Lower leg skin (tissue), 4 donors: Measurements from ENCODE around the gene NCS1. TPM values are rescaled to one million over a fixed set of nuclear protein-coding genes. Genes with fewer than 3 reads are reported as not detected.

Source experiments
- DNase-seq, 2 donors: peaks; one replicate each; pipeline ENCODE4 v3.0.0-alpha.2; 2019; ENCODE audit warnings: low spot score in 2 of 2
- H3K4me3 ChIP-seq: fragments of 200-600 bp; sonication (generic); 2 replicates; pipeline ENCODE4 v1.5.1; 2017; ENCODE audit warnings: mild to moderate bottlenecking, low read depth; ENCODE audit not compliant: poor library complexity, severe bottlenecking
- POLR2A ChIP-seq, 2 donors: fragments of 450-650 bp; IDR thresholded peaks; one replicate each; pipeline ENCODE4 v1.6.1; 2016 to 2017; ENCODE audit warnings: antibody characterized with exemption in 2 of 2, mild to moderate bottlenecking in 1 of 2, moderate library complexity in 1 of 2
- WGBS, 2 donors: methylation state at CpG; one replicate each; pipeline ENCODE4 v1.1.5; 2018; 5-methylcytosine and 5-hydroxymethylcytosine counted together
- intact Hi-C: fragments of 100-400 bp; cut with DNase I; formaldehyde crosslinking; loops from one replicate; pipeline ENCODE4 v1.15.0; 2023; ENCODE audit warnings: low total_unique reads
- total RNA-seq, 4 donors: library from RNA; depleted of rRNA; stranded (reverse); fragments of >200 nt; gene quantifications; one replicate each; pipeline ENCODE4 v1.1.0, GENCODE V29; 2016
- TF ChIP-seq, protein P1 (sequence below), 3 donors: fragments of 450-650 bp; IDR thresholded peaks; one replicate each; pipeline ENCODE4 v1.5.1; 2016; ENCODE audit warnings: antibody characterized with exemption in 3 of 3, mild to moderate bottlenecking in 3 of 3, moderate library complexity in 2 of 3

NCS1 gene
- total RNA-seq, 4 donors from 2014 or later: 14.4 to 25.2 (median 20.7) TPM

- WGBS, 2 donors: 88 to 97% methylated on average over 3 of the region's 3 CpGs
- no peak for DNase-seq
- TF ChIP-seq, protein P1, sequence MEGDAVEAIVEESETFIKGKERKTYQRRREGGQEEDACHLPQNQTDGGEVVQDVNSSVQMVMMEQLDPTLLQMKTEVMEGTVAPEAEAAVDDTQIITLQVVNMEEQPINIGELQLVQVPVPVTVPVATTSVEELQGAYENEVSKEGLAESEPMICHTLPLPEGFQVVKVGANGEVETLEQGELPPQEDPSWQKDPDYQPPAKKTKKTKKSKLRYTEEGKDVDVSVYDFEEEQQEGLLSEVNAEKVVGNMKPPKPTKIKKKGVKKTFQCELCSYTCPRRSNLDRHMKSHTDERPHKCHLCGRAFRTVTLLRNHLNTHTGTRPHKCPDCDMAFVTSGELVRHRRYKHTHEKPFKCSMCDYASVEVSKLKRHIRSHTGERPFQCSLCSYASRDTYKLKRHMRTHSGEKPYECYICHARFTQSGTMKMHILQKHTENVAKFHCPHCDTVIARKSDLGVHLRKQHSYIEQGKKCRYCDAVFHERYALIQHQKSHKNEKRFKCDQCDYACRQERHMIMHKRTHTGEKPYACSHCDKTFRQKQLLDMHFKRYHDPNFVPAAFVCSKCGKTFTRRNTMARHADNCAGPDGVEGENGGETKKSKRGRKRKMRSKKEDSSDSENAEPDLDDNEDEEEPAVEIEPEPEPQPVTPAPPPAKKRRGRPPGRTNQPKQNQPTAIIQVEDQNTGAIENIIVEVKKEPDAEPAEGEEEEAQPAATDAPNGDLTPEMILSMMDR (IDR thresholded peaks at IDR 0.05): no peak
- no peak for TF ChIP-seq POLR2A (IDR thresholded peaks at IDR 0.05)
- H3K4me3 ChIP-seq: no peak overlapping the region
- intact Hi-C loops: no loop called here
Observed at GRCh38 chr9:130160862-130161470, 11.2 kb upstream of the NCS1 start.

- TF ChIP-seq POLR2A (IDR thresholded peaks at IDR 0.05): no peak
- TF ChIP-seq, protein P1 (IDR thresholded peaks at IDR 0.05): no peak
- H3K4me3 ChIP-seq: no peak overlapping the region
- intact Hi-C loops: no loop called here
- WGBS, 2 donors: 92 to 97% methylated on average over 1 of the region's 1 CpG
- no peak for DNase-seq
Observed at GRCh38 chr9:130165579-130165978, 6.6 kb upstream of the NCS1 start.

DNA sequence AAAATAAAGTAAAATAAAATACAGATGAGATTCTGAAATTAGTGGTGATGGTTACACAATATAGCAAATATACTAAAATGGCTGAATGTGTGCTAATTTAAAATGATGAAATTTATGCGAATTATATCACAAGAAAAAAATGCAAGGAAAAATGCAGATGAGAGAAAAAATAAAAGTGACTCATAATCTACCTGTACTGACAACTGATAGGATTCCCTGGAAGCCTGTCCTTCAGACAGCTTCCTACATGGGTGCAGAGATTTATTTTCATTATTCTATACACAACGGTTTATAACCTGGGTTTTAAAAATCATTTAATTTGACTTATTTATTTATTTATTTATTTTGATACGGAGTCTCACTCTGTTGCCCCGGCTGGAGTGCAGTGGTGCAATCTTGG lies 5.8 kb upstream of the NCS1 start:
- WGBS, 2 donors: 82 to 83% methylated on average over 4 of the region's 4 CpGs
- DNase-seq: no peak
- no peak for TF ChIP-seq POLR2A (IDR thresholded peaks at IDR 0.05)
- TF ChIP-seq, protein P1 (IDR thresholded peaks at IDR 0.05): no peak
- intact Hi-C loops: no loop called here
- H3K4me3 ChIP-seq: no peak overlapping the region

DNA sequence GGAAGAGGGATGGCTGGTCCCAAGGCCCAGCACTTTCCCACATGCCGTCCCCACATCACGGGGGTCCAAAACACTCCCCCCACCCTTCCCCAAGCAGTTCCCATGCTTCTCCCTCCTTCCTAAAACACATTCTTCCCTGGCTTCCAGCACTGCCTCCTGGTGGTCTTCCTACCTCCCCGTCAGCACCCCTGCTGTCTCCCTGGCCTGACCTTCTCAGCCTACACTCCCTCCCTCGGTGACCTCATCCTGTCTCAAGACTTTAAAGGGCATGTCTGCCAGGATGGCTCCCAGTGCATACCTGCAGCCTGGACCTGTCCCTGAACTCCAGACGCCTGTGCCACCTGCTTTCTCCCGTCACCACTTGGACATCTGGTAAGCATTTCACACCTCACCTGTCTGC lies 4.3 kb upstream of the NCS1 start:
- DNase-seq: no peak
- TF ChIP-seq, protein P1 (IDR thresholded peaks at IDR 0.05): no peak
- TF ChIP-seq POLR2A (IDR thresholded peaks at IDR 0.05): no peak
- intact Hi-C loops: no loop called here
- WGBS, 2 donors: 72 to 85% methylated on average over 6 of the region's 6 CpGs
- no peak overlapping the region for H3K4me3 ChIP-seq

DNA sequence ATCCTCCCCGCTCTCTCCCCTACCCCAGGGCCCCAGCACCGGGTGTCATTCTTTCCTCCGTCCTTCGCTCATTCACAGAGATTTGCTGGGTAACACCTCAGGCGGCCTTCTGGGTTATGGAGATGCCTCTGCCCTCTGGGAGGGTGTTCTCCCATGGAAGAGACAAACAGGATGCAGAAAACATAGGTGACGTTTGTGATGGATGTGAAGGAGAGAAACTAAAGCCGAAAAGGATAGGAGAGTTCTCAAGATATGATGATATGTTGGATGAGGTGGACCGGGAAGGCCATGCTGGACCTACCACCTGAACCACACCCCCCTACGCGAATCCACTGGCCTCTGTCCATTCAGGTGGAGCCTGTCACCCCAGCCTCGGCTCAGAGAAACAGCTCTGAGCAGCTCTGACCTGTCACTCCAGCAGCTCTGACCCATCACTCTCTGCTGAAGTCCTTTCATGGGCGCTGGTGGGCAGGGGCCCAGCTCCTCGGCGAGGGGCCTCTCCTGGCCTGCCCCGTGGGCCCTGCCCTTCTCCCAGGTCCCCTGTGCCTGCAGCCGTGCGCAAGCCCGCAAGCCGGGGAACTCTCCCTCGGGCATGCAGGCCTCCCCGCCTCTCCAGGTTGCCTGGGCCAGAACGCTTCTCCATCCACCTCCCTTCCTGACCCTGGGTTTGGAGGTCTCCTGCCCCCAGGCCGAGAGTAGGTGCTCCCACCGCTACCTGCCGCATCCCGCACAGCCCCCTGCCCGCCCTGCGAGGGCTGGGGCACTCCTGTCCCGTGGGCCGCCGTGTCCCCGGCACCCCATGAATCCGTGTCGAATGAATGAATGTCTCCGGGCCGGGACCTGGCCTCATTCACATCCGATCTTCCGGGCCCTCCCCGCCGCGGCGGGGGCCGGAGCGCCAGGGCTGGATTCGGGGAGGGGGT lies 717 bp upstream of the NCS1 start:
- TF ChIP-seq, protein P1 (IDR thresholded peaks at IDR 0.05): no peak
- TF ChIP-seq POLR2A (IDR thresholded peaks at IDR 0.05): no peak
- H3K4me3 ChIP-seq: no peak overlapping the region
- 35 to 36% methylated on average over 32 to 34 of the region's 45 CpGs for WGBS, 2 donors
- intact Hi-C loops: no loop called here
- no peak for DNase-seq
